ENCODE results near the gene COL18A1.
A peak's percentile ranks its signal among the peaks of the same experiment; 100 is the strongest.

COL18A1 gene

DNA sequence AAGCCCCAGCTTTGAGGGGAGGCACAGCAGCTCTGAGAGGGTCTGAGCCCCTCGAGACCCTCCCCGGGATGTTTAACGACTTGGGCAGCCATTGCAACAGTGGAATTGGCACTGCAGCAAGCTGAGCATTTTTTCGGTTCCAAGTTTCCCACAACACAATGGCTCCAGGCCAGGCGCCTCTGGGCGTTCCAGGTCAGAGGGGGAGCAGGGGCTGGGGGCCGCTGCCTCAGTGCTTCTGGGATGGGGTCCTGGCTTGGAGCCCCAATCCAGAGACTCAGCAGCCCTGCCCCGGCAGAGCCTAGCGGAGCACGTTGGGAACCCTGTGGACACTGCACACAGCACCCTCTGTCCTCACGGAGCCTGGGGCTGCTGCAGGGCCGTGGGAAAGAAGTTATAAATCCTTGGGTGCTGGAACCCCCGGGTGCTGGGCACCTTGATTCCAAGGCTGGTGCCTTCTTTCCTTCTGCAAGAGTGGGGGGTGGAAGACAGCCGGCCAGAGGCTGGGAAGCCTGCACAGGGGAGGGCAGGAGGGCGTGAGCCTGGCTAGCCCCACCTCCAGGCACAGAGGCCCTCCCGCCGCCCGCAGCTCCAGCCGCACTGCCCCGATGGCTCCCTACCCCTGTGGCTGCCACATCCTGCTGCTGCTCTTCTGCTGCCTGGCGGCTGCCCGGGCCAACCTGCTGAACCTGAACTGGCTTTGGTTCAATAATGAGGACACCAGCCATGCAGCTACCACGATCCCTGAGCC, 50.1 kb downstream of the COL18A1 start:
- no peaks in the 10 kb centered on the region for H3K79me2 ChIP-seq (ENCODE audit: insufficient read depth, low read length)
- H3K4me1 ChIP-seq (ENCODE audit: insufficient read depth, low read length) = no peaks in the 10 kb centered on the region
- H3K9me3 ChIP-seq (ENCODE audit: insufficient read depth, low read length, severe bottlenecking) = no peaks in the 10 kb centered on the region
- no peak overlapping the region for H3K27ac ChIP-seq (ENCODE audit: low read length)
- H3K9ac ChIP-seq (ENCODE audit: low read depth, low read length) = no peak overlapping the region
- H3K36me3 ChIP-seq (ENCODE audit: insufficient read depth, low read length) = no peaks in the 10 kb centered on the region
- no peak overlapping the region for H2AFZ ChIP-seq (ENCODE audit: low read depth, low read length)
- no peaks in the 10 kb centered on the region for H3K27me3 ChIP-seq (ENCODE audit: insufficient read depth, low read length, poor library complexity)
- H4K20me1 ChIP-seq (ENCODE audit: insufficient read depth, low read length) = no peaks in the 10 kb centered on the region; the same call in 1 of the 2 replicates
- TF ChIP-seq, protein P1, sequence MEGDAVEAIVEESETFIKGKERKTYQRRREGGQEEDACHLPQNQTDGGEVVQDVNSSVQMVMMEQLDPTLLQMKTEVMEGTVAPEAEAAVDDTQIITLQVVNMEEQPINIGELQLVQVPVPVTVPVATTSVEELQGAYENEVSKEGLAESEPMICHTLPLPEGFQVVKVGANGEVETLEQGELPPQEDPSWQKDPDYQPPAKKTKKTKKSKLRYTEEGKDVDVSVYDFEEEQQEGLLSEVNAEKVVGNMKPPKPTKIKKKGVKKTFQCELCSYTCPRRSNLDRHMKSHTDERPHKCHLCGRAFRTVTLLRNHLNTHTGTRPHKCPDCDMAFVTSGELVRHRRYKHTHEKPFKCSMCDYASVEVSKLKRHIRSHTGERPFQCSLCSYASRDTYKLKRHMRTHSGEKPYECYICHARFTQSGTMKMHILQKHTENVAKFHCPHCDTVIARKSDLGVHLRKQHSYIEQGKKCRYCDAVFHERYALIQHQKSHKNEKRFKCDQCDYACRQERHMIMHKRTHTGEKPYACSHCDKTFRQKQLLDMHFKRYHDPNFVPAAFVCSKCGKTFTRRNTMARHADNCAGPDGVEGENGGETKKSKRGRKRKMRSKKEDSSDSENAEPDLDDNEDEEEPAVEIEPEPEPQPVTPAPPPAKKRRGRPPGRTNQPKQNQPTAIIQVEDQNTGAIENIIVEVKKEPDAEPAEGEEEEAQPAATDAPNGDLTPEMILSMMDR (IDR thresholded peaks at IDR 0.05; ENCODE audit: borderline replicate concordance, extremely low read depth, low read length, poor library complexity, severe bottlenecking) = no peak
- no peak for TF ChIP-seq EZH2 (IDR thresholded peaks at IDR 0.05; ENCODE audit: borderline replicate concordance, low read depth, low read length, severe bottlenecking)
- ATAC-seq (ENCODE audit: insufficient read depth, low read depth) (peak; percentile 44; the same call in 1 of the 3 replicates), DNase-seq (no peak)
- no peak overlapping the region for H3K4me2 ChIP-seq (ENCODE audit: insufficient read depth, low read length)
- no peak overlapping the region for H3K4me3 ChIP-seq (ENCODE audit: low read depth in 1 of 2, low read length in 2 of 2)

DNA sequence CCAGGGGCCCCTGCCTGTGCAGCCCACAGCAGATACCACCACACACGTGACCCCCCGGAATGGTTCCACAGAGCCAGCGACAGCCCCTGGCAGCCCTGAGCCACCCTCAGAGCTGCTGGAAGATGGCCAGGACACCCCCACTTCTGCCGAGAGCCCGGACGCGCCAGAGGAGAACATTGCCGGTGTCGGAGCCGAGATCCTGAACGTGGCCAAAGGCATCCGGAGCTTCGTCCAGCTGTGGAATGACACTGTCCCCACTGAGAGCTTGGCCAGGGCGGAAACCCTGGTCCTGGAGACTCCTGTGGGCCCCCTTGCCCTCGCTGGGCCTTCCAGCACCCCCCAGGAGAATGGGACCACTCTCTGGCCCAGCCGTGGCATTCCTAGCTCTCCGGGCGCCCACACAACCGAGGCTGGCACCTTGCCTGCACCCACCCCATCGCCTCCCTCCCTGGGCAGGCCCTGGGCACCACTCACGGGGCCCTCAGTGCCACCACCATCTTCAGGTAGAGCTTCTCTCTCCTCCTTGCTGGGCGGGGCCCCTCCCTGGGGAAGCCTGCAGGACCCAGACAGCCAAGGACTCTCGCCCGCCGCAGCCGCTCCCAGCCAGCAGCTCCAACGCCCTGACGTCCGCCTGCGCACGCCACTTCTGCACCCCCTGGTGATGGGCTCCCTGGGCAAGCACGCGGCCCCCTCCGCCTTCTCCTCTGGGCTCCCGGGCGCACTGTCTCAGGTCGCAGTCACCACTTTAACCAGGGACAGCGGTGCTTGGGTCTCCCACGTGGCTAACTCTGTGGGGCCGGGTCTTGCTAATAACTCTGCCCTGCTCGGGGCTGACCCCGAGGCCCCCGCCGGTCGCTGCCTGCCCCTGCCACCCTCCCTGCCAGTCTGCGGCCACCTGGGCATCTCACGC, 51.0 kb downstream of the COL18A1 start:
- no peaks in the 10 kb centered on the region for H3K36me3 ChIP-seq (ENCODE audit: insufficient read depth, low read length)
- H4K20me1 ChIP-seq (ENCODE audit: insufficient read depth, low read length) = no peaks in the 10 kb centered on the region; the same call in 1 of the 2 replicates
- no peak overlapping the region for H3K27ac ChIP-seq (ENCODE audit: low read length)
- TF ChIP-seq, protein P1 (IDR thresholded peaks at IDR 0.05; ENCODE audit: borderline replicate concordance, extremely low read depth, low read length, poor library complexity, severe bottlenecking) = no peak
- TF ChIP-seq EZH2 (IDR thresholded peaks at IDR 0.05; ENCODE audit: borderline replicate concordance, low read depth, low read length, severe bottlenecking) = no peak
- no peaks in the 10 kb centered on the region for H3K27me3 ChIP-seq (ENCODE audit: insufficient read depth, low read length, poor library complexity)
- no peaks in the 10 kb centered on the region for H3K9me3 ChIP-seq (ENCODE audit: insufficient read depth, low read length, severe bottlenecking)
- H3K4me2 ChIP-seq (ENCODE audit: insufficient read depth, low read length) = no peak overlapping the region
- no peaks in the 10 kb centered on the region for H3K4me1 ChIP-seq (ENCODE audit: insufficient read depth, low read length)
- ATAC-seq (ENCODE audit: insufficient read depth, low read depth) (no peak), DNase-seq (no peak)
- H3K79me2 ChIP-seq (ENCODE audit: insufficient read depth, low read length) = no peaks in the 10 kb centered on the region
- H3K9ac ChIP-seq (ENCODE audit: low read depth, low read length) = no peak overlapping the region
- no peak overlapping the region for H2AFZ ChIP-seq (ENCODE audit: low read depth, low read length)
- H3K4me3 ChIP-seq (ENCODE audit: low read depth in 1 of 2, low read length in 2 of 2) = no peak overlapping the region

DNA sequence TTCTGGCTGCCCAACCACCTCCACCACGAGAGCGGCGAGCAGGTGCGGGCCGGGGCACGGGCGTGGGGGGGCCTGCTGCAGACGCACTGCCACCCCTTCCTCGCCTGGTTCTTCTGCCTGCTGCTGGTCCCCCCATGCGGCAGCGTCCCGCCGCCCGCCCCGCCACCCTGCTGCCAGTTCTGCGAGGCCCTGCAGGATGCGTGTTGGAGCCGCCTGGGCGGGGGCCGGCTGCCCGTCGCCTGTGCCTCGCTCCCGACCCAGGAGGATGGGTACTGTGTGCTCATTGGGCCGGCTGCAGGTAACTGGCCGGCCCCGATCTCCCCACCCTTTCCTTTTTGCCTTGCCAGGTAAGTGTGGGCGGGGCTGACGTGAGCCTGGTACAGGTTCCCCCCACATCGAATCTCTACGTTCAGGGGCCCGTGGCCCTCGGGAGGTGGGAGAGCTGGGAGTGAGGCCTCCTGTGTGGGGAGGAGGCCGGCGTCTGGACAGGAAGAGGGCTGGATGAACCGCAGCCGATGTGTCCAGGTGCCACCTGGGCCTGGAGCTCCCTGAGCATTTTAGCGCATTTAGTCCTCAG, 51.7 kb downstream of the COL18A1 start:
- no peak overlapping the region for H3K27ac ChIP-seq (ENCODE audit: low read length)
- no peak for ATAC-seq (ENCODE audit: insufficient read depth, low read depth)
- no peaks in the 10 kb centered on the region for H3K79me2 ChIP-seq (ENCODE audit: insufficient read depth, low read length)
- H3K9me3 ChIP-seq (ENCODE audit: insufficient read depth, low read length, severe bottlenecking) = no peaks in the 10 kb centered on the region
- H3K4me2 ChIP-seq (ENCODE audit: insufficient read depth, low read length) = no peak overlapping the region
- H3K9ac ChIP-seq (ENCODE audit: low read depth, low read length) = no peak overlapping the region
- H3K36me3 ChIP-seq (ENCODE audit: insufficient read depth, low read length) = no peaks in the 10 kb centered on the region
- no peaks in the 10 kb centered on the region for H3K4me1 ChIP-seq (ENCODE audit: insufficient read depth, low read length)
- no peak for DNase-seq
- no peaks in the 10 kb centered on the region; the same call in 1 of the 2 replicates for H4K20me1 ChIP-seq (ENCODE audit: insufficient read depth, low read length)
- no peak for TF ChIP-seq EZH2 (IDR thresholded peaks at IDR 0.05; ENCODE audit: borderline replicate concordance, low read depth, low read length, severe bottlenecking)
- TF ChIP-seq, protein P1 (IDR thresholded peaks at IDR 0.05; ENCODE audit: borderline replicate concordance, extremely low read depth, low read length, poor library complexity, severe bottlenecking) = no peak
- no peak overlapping the region for H2AFZ ChIP-seq (ENCODE audit: low read depth, low read length)
- no peak overlapping the region for H3K4me3 ChIP-seq (ENCODE audit: low read depth in 1 of 2, low read length in 2 of 2)
- no peaks in the 10 kb centered on the region for H3K27me3 ChIP-seq (ENCODE audit: insufficient read depth, low read length, poor library complexity)
